Lung (tissue), 12 donors: ENCODE measurements around the gene FNDC10. TPM values are rescaled to one million over a fixed set of nuclear protein-coding genes. Genes with fewer than 3 reads are reported as not detected.
"Not testable (repeated sequence)": the region's sequence is repeated elsewhere in the genome, so short reads cannot be mapped to it uniquely, and the experiment has no call there.

Experiments
- ATAC-seq: fragments of 200-7000 bp; cut with Tn5 transposase; one replicate; pipeline ENCODE4 v1.9.1; 2020; ENCODE audit warnings: moderate number of reproducible peaks; ENCODE audit not compliant: insufficient read depth, low FRiP score
- DNase-seq, 3 donors: peaks; one replicate each; pipeline ENCODE4 v3.0.0-alpha.2; 2013 to 2017
- H3K27ac ChIP-seq, 2 donors: one replicate each; pipeline ENCODE4 v1.5.1; 2013; ENCODE audit warnings: mild to moderate bottlenecking in 2 of 2, moderate library complexity in 2 of 2, control low read depth in 1 of 2, inconsistent platforms in 1 of 2, low read depth in 1 of 2, low read length in 1 of 2
- H3K27me3 ChIP-seq, 3 donors: one replicate each; pipeline ENCODE4 v1.5.1; 2013; ENCODE audit warnings: low read length in 2 of 3; ENCODE audit not compliant: control insufficient read depth in 3 of 3, insufficient read depth in 3 of 3
- H3K36me3 ChIP-seq, 4 donors: one replicate each; pipeline ENCODE4 v1.5.1; 2013; ENCODE audit warnings: low read length in 4 of 4, mild to moderate bottlenecking in 1 of 4, moderate library complexity in 1 of 4; ENCODE audit not compliant: control insufficient read depth in 4 of 4, insufficient read depth in 4 of 4
- H3K4me1 ChIP-seq, 5 donors: one replicate each; pipeline ENCODE4 v1.5.1; 2013; ENCODE audit warnings: low read length in 5 of 5, mild to moderate bottlenecking in 2 of 5, moderate library complexity in 1 of 5; ENCODE audit not compliant: control insufficient read depth in 5 of 5, insufficient read depth in 5 of 5
- H3K4me3 ChIP-seq: one replicate; pipeline ENCODE4 v1.5.1; 2013; ENCODE audit warnings: mild to moderate bottlenecking, control low read depth, moderate library complexity
- H3K9ac ChIP-seq, 2 donors: one replicate each; pipeline ENCODE4 v1.5.1; 2013; ENCODE audit warnings: low read length in 2 of 2, control low read depth in 1 of 2; ENCODE audit not compliant: insufficient read depth in 1 of 2
- H3K9me3 ChIP-seq, 4 donors: one replicate each; pipeline ENCODE4 v1.5.1; 2013; ENCODE audit warnings: low read length in 3 of 4, mild to moderate bottlenecking in 1 of 4, moderate library complexity in 1 of 4; ENCODE audit not compliant: control insufficient read depth in 4 of 4, insufficient read depth in 3 of 4
- CTCF ChIP-seq: IDR thresholded peaks from 2 replicates; pipeline ENCODE4 v1.5.1; 2012; ENCODE audit warnings: mild to moderate bottlenecking; ENCODE audit errors: control extremely low read depth, extremely low read depth
- WGBS, 2 donors: extraction: QIAGEN DNeasy Blood & Tissue Kit; methylation state at CpG; one replicate each; pipeline ENCODE4 v1.1.7; 2013; 5-methylcytosine and 5-hydroxymethylcytosine counted together
- polyA plus RNA-seq, 2 donors: library from polyadenylated mRNA; stranded (reverse); fragments of 200-250 nt; gene quantifications; one replicate each; pipeline ENCODE4 v1.2.1, GENCODE V29; 2013
- total RNA-seq, 2 donors: library from RNA; depleted of rRNA in 1 of 2; stranded (reverse); fragments of >200 nt in 1 of 2; gene quantifications; one replicate each; pipeline ENCODE4 v1.2.1, GENCODE V29; 2014 to 2021
- donor health status: control.
- donor health status: control.
- donor health status: Bipolar disorder and iron deficiency.
- donor health status: healthy.
- donor health status: DM: yes; HTN: yes; CAD: no.

FNDC10 gene
- total and polyA plus RNA-seq, 4 donors, result 0.40 to 12.8 (median 6.6) TPM

- no peaks in the 10 kb centered on the region for H3K27me3 ChIP-seq
- peak in 1 of 3 donors; percentile 10 for DNase-seq
- WGBS, 2 donors, result 82 to 90% methylated on average over 17 of the region's 17 CpGs
- no peak overlapping the region for H3K4me3 ChIP-seq
- H3K36me3 ChIP-seq, result peaks cover 8 to 29% (median 13%) of the 10 kb centered on the region in 4 donors
- ATAC-seq, result no peak
- peaks cover 0 to 13% (median 0%) of the 10 kb centered on the region in 5 donors for H3K4me1 ChIP-seq
- H3K9me3 ChIP-seq, result no peaks in the 10 kb centered on the region
- H3K27ac ChIP-seq, result no peak overlapping the region
- TF ChIP-seq CTCF, result no peak
- H3K9ac ChIP-seq, result no peak overlapping the region
Observed at GRCh38 chr1:1559066-1559465, 40.9 kb downstream of the FNDC10 start.

- Histone ChIP-seq H3K4me3 (no peak overlapping the region), H3K27me3 (no peaks in the 10 kb centered on the region), H3K9me3 (no peaks in the 10 kb centered on the region), H3K27ac (no peak overlapping the region), H3K9ac (no peak overlapping the region), H3K36me3 (peaks cover 6 to 24% (median 10%) of the 10 kb centered on the region in 4 donors), H3K4me1 (peaks cover 0 to 13% (median 0%) of the 10 kb centered on the region in 5 donors)
- no peak for ATAC-seq
- no peak for TF ChIP-seq CTCF
- DNase-seq, result no peak
- 67 to 77% methylated on average over 4 of the region's 4 CpGs for WGBS, 2 donors
Observed at GRCh38 chr1:1558591-1558990, 41.3 kb downstream of the FNDC10 start.

- not testable (repeated sequence) for H3K27me3 ChIP-seq, H3K9me3 ChIP-seq, H3K27ac ChIP-seq, H3K4me3 ChIP-seq, DNase-seq, H3K9ac ChIP-seq, ATAC-seq
- Histone ChIP-seq H3K4me1 (peaks cover 0 to 11% (median 0%) of the 10 kb centered on the region in 5 donors), H3K36me3 (peaks cover under 1 to 21% (median 6%) of the 10 kb centered on the region in 4 donors)
- WGBS, 2 donors, result 96% methylated on average over 7 of the region's 7 CpGs
Observed at GRCh38 chr1:1557688-1558087, 42.2 kb downstream of the FNDC10 start.

- not testable (repeated sequence) for H3K27ac ChIP-seq, H3K9me3 ChIP-seq, H3K9ac ChIP-seq, H3K4me3 ChIP-seq, ATAC-seq, H3K4me1 ChIP-seq, H3K27me3 ChIP-seq, DNase-seq
- H3K36me3 ChIP-seq, result peaks cover 0 to 14% (median under 1%) of the 10 kb centered on the region in 4 donors
- WGBS, 2 donors, result 93 to 96% methylated on average over 11 of the region's 11 CpGs
Observed at GRCh38 chr1:1556961-1557360, 43.0 kb downstream of the FNDC10 start.

GRCh38 chr1:1556505-1556904, 43.4 kb downstream of the FNDC10 start:
- 93 to 94% methylated on average over 6 of the region's 6 CpGs for WGBS, 2 donors

More at GRCh38 chr1:1556505-1556904, 43.4 kb downstream of the FNDC10 start:
- H3K27me3 ChIP-seq, result no peaks in the 10 kb centered on the region
- H3K9ac ChIP-seq, result no peak overlapping the region
- ATAC-seq (no peak), DNase-seq (no peak)
- H3K4me3 ChIP-seq, result no peak overlapping the region
- H3K36me3 ChIP-seq, result peaks cover 0 to 11% (median 0%) of the 10 kb centered on the region in 4 donors
- H3K27ac ChIP-seq, result no peak overlapping the region
- no peak for TF ChIP-seq CTCF
- no peaks in the 10 kb centered on the region for H3K9me3 ChIP-seq
- peaks cover 0 to 6% (median 0%) of the 10 kb centered on the region in 5 donors for H3K4me1 ChIP-seq
